GM18519 (cell line): ENCODE data around the gene MRPS34.
"Not testable (repeated sequence)": the region's sequence is repeated elsewhere in the genome, so short reads cannot be mapped to it uniquely, and the experiment has no call there.

Experiments
- ATAC-seq: cut with Tn5 transposase; IDR thresholded peaks from one replicate; pipeline ENCODE4 v1.9.1; 2021; ENCODE audit warnings: mild to moderate bottlenecking, moderate library complexity; ENCODE audit not compliant: unreplicated experiment, low FRiP score

MRPS34 gene

DNA sequence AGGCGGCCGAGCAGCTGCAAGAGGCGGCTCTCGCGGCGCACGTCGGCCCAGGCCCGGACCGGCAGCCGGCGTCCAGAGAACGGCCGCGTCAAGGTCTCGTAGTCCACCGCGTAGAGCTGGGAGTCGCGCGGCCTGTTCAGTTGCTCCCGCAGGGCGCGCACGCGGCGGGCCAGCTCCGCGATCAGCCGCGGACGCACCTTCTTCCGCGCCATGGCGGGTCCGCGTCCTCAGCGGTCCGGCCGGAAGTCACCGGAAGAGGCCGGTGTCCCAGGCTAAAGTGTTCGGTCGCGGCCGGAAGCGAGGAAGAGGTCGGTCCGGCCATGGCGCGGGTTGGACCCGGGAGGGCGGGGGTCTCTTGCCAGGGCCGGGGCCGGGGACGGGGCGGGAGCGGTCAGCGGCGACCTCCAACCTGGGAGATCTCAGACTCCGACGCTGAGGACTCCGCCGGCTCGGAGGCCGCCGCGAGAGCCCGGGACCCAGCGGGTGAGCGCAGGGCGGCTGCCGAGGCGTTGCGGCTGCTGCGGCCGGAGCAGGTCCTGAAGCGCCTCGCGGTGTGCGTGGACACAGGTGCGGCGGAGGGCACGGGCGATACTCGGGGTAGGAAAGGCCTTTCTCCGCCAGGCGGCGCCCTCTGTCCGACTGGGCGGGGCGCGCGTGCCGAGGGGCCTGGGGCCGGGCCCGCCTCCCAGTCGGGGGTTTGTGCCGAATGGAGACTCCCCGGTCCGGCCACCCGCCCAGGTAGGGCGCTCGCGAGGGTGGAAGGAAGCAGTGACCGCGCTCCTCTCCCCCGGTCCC is at the start of gene MRPS34:
Gene MRPS34, minus strand, starts transcription at position 227 of the 795 bp plus-strand sequence. Its CDS starts 15 bp downstream, at position 212.
- no peak for ATAC-seq

DNA sequence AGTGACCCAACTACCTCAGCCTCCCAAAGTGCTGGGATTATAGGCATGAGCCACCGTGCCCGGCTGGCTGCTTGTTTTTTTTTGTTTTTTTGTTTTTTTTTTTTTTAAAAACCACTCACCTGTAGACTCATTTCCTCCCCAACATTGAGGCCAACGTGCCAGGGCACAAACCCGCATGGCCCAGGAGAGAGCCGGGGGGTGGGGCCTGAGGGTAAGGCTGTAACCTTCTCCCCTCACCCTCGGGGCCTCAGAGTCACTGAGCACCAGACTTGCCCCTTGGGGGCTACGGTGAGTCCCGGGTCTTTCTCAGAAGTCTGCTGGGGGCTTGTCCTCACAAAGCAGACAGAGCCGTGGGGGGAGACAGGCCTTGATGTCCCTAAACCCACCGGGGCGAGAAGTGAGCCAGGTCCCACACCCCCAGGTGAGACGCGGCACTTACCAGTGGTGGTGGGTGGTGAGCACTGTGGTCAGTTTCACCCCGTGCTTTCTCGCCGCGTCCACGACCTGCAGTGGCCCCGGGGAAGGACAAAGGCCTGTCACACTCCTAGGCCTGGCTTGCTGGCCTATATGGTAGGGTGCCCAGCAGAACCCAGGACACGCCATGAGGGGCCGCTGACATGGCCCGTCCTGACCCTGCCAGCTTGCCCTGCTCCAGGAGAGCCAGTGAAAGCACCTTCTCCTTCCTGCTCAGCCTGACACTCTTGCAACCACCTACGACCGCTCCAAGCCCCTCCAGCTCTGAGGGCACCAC is 49.1 kb upstream of the MRPS34 start:
- ATAC-seq = no peak

DNA sequence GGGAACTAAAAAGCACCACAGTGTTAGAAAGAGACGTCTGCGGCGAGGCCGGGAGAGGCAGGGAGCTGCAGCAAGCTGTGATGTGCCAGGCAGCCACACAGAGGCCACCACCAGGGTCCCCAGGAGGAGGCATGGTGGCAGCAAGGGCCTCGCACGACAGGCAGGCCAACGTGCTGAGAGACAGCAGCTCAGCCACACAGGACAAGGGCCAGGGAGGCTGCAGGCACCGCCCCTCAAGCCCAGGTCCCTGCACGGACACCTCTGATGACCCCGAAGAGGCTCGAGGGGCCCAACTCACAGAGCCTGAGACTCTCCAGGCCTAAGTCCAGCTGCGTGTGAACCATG is 48.0 kb upstream of the MRPS34 start:
- ATAC-seq = no peak

DNA sequence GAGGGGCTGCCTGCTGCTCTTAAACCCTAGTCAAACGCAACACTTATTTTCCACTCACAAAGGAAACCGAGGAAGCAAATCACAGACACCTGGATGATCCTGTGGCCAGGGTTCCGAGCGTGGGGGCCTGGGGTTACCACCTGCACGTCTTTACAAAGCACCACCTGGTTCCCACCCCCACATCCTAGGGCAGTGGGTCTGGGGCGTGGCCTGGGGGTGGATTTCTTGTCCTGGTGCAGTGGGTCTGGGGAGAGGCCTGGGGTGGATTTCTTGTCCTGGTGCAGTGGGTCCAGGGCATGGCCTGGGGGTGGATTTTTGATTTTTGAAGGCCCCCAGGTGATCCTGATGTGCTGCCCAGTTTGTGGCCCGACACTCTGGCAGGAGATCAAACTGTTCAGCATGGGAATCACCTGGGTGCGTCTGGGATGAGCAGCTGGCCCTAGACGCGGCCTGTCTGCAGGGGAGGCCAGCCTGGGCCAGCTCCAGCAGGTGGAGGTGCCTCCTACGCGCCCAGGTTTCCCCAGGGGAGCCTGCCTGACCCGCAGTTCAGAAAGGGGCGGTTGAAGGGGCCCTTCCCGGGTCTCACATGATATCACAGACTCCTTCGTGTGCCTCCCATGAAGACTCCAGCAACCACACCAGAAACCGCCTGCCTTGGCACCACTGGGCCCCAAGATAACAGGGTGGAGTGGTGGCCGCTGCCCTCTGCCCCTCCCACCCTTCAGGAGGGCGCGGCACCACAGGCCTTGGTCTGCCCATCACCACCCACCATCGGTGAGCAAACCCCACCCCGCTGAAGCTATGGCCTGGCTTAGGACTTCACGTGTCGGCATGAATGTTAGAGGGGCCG is 47.4 kb upstream of the MRPS34 start:
- ATAC-seq = no peak

DNA sequence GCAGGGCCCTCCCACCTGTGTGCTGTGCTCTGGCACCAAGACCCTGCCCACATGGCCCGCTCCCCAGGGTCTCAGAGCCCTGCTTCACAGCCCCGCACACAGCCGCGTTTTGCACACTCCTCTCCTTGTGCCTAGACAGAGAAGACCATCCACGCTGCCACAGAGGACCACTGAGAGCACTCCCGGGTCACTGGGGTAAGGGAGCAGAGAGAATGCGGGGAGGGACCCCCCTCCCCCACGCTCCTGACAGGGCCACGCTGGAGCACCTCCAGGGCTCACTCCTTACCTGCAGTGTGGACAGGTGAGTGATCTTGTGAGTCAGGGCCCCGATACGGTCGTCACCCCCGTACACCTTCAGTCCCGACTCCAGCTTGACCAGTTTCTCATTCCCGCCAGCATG is 46.7 kb upstream of the MRPS34 start:
- ATAC-seq = no peak

DNA sequence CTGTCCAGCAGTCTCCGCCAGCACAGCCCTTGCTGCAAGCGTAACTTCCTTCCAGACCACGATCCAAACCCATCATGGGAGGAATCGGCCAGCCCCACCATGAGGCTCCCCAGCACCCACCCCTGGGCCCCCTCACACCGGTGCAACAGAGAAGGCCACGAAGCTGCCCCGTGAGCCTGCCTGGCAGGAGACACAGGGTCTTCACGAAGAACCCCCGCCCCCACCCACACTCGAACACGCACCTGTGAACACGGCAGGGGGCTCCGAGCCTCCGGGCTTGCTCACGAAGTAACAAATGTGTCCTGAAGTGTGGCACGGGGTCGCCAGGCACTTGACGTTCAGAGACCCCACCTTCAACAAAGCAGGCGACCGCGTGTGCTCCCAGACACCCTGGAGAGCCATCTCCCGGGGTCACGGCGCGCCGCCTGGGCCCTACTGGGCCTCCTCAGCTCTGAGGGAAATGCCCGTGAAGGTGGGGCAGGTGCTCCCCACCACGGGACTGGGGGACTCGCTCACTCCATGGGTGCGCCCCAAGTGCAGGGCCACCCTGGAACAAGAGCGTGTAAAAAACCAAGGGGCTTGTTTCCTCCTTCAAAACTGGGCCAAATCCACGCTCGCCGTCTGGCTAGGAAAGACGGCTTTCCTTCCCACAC is 46.1 kb upstream of the MRPS34 start:
- ATAC-seq = no peak

DNA sequence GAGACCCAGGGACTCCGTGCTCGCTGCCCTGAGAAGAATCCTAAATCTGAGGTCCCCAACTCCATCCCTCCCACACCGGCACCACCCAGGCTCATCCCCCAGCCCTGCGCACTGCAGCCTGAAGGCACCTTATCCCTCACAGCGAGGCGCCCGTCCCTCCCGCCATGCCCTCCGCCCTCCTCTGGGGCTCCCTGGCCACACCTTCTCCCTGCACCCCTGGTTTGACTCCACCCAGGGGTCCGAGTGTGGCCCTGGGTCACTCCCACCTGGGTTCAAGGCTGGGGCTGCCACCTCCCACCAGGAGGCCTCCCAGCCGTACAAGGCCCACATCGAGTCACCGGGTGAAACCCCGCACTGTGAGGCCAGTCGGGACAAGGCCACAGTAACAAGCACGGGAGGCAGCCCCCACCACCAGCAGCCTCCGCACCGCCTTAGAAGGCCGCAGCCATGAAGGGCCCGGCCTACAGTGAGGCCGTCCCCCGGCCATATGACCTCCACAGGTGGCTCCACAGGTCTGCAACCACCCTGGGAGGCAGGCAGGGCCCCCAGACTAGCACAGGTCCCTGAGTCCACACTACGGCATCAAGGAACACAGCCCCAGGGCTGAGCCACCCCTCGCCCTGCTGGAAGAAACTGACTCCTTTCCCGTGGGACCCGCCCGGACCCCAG is 45.4 kb upstream of the MRPS34 start:
- ATAC-seq = no peak

DNA sequence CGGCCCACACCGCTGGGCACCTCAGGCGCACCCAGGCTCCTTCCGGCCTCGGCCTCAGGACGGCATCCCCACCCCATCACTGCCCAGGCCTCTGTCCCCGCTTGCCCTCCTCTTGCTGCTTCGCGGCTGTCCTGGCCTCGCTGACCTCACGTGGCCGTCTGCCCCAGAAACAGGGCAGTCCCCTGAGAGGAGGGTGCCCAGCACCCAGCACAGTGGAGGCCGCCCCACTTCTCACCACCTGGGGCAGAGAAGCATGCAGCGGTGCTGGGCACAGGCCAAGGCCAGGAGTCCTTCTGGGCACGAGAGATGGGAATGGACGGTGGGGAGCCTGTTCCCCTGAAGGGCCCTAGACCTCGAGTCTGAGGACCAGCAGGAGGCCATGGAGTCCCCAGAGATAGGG is 44.8 kb upstream of the MRPS34 start:
- no peak for ATAC-seq

DNA sequence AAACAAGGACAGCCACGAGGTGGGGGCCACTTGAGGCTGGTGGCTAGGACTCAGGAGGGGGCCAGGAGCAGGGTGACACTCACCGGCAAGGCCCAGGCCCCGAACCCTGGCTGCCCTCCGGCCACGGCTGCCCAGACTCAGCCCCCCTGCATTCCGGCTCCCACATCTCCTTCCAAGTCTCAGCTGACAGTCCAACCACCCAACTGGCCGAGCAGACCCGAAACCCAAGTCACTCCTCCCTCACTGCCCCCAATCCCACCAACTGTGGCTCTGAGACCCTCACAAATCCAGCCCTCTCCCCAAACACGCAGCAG is 44.3 kb upstream of the MRPS34 start:
- no peak for ATAC-seq

DNA sequence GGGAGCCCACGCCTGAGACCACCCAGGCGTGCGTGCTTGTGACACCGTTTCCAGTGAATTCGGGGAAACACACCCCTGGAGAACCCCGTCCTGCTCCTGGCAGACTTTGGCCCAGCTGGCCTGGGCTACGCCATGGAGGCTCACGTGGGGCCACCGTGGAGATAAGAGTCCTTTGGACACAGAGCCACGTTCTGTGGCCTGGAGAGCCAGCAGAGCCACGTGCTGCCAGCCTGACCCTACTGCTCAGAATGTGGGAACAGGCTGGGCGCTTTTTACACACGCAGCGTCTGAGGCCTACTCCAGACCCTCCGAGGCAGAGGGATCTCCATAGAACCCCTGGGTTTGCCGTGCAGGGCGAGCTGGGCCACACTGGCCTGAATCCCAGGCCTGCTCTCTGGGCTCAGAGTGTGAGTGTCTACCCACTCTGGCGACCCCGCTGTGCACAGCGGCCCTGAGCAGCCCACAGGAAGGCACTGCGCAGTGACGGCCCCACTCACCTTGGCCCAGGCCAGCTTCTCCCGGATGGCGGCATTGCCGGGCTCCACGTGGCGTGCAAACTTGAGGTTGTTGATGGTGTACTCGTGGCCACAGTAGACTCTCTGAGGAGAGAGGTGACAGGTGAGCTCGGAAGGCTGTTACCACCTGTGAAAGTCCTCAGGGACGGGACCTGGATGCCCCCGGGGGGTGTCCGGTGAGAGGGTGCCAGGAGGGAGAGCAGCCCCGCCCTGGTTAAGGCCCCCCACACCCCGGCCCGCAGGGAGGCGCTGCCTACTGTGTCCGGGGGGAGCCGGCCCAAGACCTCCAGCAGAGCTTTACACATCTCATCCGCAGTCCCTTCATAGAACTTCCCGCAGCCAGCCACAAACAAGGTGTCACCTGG is 43.7 kb upstream of the MRPS34 start:
- no peak for ATAC-seq

DNA sequence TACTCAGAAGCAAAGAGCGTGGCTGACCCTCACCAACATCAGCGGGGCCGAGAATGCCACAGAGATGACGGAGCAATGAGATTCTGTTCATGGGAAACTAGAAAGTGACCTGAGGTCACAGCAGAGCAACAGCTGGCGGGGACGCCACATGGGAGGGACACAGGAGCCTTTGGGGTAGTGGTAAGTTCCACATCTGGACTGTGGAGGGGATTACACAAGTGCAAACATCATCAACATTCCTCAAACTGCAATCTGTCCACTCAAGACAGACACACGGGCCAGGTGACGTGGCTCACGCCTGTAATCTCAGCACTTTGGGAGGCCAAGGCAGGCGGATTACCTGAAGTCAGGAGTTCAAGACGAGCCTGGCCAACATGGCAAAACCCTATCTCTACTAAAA is 42.5 kb upstream of the MRPS34 start:
- no peak for ATAC-seq

DNA sequence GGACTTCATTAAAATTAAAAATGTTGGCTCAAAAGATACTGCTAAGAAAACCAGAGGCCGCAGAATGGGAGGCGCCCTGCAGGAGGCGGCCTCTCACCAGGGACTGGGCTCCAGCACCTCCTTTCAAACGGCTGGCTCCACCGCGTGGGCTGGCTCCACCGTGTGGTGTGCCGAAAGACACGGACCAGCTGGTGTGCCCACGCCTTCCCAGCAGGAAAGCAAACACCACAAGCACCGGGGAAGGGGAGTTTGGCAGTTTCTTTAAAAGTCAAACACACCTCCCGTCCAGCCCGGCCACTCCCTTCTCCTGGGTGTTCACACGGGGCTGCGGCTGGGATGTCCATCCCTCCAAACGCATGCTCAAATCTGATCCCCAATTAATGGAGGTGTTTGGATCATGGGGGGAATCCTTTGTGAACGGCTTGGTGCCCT is 39.8 kb upstream of the MRPS34 start:
- ATAC-seq = no peak

DNA sequence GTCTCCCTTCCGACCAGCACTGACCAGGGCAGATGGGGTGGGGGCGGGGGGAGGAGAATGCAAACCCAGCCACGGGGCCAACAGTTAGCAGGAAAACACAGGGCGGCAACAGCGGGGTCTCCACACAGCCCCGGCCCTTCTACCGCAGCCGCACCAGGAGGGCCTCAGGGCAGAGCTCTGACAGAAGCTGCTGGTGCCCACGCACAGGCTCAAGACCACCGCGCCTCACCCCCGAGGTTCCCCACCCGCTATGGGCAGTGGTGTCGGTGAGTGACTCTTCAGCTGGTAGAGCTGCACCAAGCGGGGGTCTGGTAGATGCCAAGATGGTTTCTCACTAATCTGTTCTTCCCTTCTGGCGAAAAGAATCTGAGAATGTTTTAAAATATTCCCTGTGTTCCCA is 37.6 kb upstream of the MRPS34 start:
- no peak for ATAC-seq

DNA sequence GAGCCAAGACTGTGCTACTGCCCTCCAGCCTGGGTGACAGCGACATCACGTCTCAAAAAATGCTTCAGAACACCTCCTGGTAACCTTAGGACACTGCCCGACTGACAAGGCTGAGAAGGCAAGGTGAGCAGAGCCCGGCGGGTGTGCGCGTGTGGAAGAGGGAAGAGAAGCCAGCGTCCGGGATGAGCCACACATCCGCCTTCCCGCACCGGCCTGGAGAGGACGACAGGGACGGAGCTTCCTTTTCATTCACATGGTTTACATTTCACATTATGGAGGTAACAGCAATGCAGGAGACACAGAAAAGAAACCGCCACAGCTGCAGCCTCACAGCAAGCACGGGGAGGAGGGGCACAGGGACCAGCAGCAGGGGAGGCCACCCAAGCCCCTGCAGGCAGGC is 37.2 kb upstream of the MRPS34 start:
- ATAC-seq = no peak

DNA sequence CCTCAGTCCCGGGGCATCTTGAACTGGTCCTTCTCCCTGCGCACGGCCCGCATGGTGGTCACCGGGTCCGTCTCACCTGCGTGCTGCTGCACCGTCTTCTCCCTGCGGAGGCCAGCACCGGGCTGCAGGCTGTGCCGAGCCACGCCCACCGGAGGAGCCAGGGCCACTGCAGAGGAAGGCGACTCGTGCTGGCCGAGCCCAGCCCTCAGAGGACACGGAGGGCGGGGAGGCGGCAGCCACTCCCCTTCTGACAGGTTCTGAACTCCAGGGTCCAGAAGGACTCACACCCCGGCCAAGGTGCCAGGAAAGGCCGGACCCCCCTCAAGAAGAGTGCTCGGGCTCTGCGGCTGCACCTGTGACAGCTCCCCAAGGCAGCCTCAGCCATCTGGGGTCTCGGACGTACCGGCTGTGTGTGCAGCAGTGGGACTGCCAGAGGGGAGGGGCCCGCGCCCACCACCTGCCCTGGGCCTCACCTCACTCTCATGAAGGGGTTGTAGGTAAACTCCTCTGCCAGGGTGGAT is 36.4 kb upstream of the MRPS34 start:
- ATAC-seq = no peak

DNA sequence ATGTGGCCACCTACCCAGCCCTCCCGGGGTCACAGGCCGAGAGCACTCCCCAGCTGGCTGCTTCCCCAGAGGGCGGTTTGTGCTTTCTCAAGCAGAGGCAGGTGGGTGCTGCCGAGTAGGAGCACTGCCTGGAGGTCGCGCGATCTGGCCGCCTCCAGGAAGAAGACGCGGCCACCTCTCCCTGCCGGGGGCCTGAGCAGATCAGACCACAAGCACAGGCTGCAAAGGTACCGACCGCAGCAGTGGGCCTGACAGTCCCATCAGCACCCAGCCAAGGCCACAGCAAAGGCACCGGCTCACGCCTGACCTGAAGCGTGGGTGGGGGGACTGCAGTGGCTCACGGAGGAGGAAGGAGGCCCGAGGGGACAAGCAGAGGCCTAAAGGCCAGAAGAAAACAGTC is 35.8 kb upstream of the MRPS34 start:
- ATAC-seq = no peak

DNA sequence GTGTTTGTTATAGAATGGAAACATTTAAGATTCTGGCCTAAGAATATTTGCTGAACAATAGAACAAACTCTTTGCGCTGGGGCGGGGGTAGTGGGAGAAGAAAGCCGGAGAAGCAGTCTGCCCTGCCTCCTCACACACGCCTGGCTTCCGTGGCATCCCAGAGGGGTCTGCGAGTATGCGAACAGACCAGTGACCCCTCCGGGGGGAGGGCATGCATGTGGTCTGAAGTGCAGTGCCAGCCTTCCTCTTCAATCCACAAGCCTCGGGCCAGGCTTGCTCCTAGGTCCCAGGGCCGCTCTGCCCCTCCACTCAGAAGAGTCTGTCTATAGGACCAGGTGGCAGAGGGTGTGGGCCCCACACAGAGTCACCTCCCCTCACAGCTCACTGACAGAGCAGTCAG is 34.7 kb upstream of the MRPS34 start:
- no peak for ATAC-seq

DNA sequence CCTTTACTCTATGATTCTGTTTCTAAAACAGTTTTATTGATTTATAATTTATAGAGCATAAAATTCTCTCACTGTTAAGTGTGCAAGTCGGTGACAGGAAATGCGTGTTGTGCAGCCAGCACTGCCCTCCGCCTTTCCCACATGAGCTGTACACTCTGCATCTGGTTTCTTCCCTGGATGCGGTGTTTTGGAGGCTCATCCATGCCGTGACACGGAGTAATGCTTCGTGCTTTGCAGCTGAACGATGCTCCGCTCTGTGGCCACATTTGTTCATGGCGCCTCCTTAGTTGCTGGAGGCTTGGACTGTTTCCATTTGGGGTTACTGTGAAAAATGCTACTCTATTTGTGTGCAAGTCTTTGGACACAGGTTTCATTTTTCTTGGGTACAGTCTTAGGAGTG is 27.8 kb upstream of the MRPS34 start:
- no peak for ATAC-seq

DNA sequence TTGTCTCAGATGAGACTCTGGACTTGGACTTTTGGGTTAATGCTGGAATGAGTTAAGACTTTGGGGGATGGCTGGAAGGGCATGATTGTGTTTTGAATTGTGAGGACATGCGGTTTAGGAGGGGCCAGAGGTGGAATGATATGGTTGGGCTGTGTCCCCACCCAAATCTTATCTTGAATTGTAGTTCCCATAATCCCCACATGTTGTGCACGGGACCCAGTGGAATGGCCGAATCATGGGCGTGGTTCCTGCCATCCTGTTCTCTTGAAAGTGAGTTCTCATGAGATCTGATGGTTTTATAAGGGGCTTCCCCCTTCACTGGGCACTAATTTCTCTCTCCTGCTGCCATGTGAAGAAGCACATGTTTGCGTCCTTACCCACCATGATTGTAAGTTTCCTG is 26.3 kb upstream of the MRPS34 start:
- ATAC-seq = not testable (repeated sequence)
